Measurements from ENCODE around the gene FFAR1. TPM values are rescaled to one million over a fixed set of nuclear protein-coding genes. Genes with fewer than 3 reads are reported as not detected.

Gene FFAR1, protein sequence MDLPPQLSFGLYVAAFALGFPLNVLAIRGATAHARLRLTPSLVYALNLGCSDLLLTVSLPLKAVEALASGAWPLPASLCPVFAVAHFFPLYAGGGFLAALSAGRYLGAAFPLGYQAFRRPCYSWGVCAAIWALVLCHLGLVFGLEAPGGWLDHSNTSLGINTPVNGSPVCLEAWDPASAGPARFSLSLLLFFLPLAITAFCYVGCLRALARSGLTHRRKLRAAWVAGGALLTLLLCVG (N-terminal part only)
- total RNA-seq (not detected in 2 replicates), polyA plus RNA-seq (not detected in 2 replicates)

DNA sequence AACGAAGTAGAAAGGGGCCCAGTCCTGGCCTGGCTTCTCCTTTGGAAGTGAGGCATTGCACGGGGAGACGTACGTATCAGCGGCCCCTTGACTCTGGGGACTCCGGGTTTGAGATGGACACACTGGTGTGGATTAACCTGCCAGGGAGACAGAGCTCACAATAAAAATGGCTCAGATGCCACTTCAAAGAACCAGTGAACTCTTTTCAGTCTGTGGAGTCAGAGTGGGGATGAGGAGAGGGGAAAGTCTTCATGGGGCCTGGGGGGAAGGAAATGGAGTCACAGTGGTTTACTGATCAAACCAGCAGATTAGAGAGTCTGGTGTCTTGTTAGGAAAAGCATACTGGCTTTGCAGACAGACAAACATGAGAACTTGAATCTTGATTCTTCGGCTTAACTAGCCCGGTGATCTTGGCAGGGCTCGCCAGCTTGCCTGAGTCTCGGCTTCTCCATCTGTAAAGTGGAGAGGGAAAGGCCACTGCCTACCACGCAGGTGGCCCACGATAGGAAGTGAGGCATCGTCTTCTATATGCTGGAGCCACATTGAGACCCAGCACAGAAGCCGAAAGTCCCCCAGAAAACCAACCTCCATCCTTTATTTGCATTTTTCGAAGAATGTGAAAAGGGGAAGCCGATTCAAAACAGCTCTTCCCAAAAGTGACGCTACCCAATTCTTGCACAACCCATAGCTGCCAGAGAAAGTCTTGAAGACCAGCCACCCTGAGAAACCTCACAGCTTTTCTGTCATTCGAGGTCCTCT is at the start of gene FFAR1:
Gene FFAR1 (plus strand): TSS at position 732 of the 759 bp plus-strand sequence. CDS start 3,650 bp downstream, outside the sequence.
- no peak for DNase-seq (ENCODE audit: low spot score)

DNA sequence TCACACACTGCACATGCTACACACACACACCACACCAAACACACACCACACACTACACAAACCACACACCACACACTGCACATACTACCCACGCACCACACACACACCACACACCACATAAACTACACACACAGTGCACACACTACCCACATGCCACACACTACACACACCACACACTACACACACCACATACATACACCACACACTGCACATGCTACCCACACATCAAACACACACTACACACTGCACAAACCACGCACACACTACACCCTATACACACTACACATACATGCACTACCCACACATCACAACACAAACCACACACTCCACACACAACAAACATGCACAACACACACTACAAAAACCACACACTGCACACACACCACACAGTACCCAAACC is 49.8 kb upstream of the FFAR1 start:
- H2AFZ ChIP-seq, result no peak overlapping the region
- no peaks in the 10 kb centered on the region for H3K4me1 ChIP-seq (ENCODE audit: insufficient read depth)
- H3K9me2 ChIP-seq (replicated peaks; ENCODE audit: insufficient read depth), result no peaks in the 10 kb centered on the region
- peaks cover 2% of the 10 kb centered on the region for H3K27me3 ChIP-seq
- no peaks in the 10 kb centered on the region for H4K20me1 ChIP-seq (ENCODE audit: insufficient read depth, poor library complexity, severe bottlenecking)
- 95% methylated on average over 2 of the region's 2 CpGs for WGBS (ENCODE audit: low lambda C conversion rate, missing lambda C conversion rate)
- TF ChIP-seq EZH2 (IDR thresholded peaks at IDR 0.05; ENCODE audit: borderline replicate concordance) (no peak), EZH2phosphoT487 (IDR thresholded peaks at IDR 0.05; ENCODE audit: low read depth, severe bottlenecking, unreplicated experiment) (no peak)
- TF ChIP-seq, protein P1, sequence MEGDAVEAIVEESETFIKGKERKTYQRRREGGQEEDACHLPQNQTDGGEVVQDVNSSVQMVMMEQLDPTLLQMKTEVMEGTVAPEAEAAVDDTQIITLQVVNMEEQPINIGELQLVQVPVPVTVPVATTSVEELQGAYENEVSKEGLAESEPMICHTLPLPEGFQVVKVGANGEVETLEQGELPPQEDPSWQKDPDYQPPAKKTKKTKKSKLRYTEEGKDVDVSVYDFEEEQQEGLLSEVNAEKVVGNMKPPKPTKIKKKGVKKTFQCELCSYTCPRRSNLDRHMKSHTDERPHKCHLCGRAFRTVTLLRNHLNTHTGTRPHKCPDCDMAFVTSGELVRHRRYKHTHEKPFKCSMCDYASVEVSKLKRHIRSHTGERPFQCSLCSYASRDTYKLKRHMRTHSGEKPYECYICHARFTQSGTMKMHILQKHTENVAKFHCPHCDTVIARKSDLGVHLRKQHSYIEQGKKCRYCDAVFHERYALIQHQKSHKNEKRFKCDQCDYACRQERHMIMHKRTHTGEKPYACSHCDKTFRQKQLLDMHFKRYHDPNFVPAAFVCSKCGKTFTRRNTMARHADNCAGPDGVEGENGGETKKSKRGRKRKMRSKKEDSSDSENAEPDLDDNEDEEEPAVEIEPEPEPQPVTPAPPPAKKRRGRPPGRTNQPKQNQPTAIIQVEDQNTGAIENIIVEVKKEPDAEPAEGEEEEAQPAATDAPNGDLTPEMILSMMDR (IDR thresholded peaks at IDR 0.05; ENCODE audit: poor library complexity), result no peak
- no peaks in the 10 kb centered on the region for H3K79me2 ChIP-seq
- H3K9me3 ChIP-seq (ENCODE audit: low read depth), result no peaks in the 10 kb centered on the region
- no peak overlapping the region for H3K27ac ChIP-seq
- no peak for DNase-seq (ENCODE audit: low spot score)
- H3K36me3 ChIP-seq (replicated peaks; ENCODE audit: insufficient read depth, low read depth), result no peaks in the 10 kb centered on the region
- H3K4me3 ChIP-seq, result no peak overlapping the region
- no peak overlapping the region for H3K4me2 ChIP-seq

More for the DNA sequence above, at the start of gene FFAR1:
- Histone ChIP-seq H3K9me3 (ENCODE audit: low read depth) (no peaks in the 10 kb centered on the region), H4K20me1 (ENCODE audit: insufficient read depth, poor library complexity, severe bottlenecking) (no peaks in the 10 kb centered on the region), H3K4me2 (no peak within 1 kb of the TSS), H3K27ac (no peak within 1 kb of the TSS), H3K4me3 (no peak within 1 kb of the TSS), H3K4me1 (ENCODE audit: insufficient read depth) (no peaks in the 10 kb centered on the region), H2AFZ (no peak within 1 kb of the TSS), H3K9me2 (replicated peaks; ENCODE audit: insufficient read depth) (no peaks in the 10 kb centered on the region), H3K79me2 (no peaks in the 10 kb centered on the region), H3K27me3 (no peaks in the 10 kb centered on the region), H3K36me3 (replicated peaks; ENCODE audit: insufficient read depth, low read depth) (no peaks in the 10 kb centered on the region)
- TF ChIP-seq EZH2phosphoT487 (IDR thresholded peaks at IDR 0.05; ENCODE audit: low read depth, severe bottlenecking, unreplicated experiment) (no peak), EZH2 (IDR thresholded peaks at IDR 0.05; ENCODE audit: borderline replicate concordance) (no peak)
- TF ChIP-seq, protein P1 (IDR thresholded peaks at IDR 0.05; ENCODE audit: poor library complexity), result no peak
- WGBS (ENCODE audit: low lambda C conversion rate, missing lambda C conversion rate), result 79% methylated on average over 18 of the region's 18 CpGs

DNA sequence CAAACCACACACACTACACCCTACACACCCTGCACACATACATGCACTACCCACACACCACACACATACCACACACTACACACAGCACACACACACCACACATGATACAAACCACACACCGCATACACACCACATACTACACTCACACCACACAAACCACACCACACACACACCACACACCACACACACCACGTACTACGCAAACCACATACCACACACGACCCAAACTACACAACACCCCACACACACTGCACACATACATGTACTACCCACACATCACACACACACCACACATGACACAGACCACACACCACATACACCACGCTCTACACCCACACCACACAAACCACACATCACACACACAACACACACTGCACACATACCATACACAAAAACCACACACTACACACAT is 49.1 kb upstream of the FFAR1 start:
- no peaks in the 10 kb centered on the region for H3K9me2 ChIP-seq (replicated peaks; ENCODE audit: insufficient read depth)
- WGBS (ENCODE audit: low lambda C conversion rate, missing lambda C conversion rate), result 97% methylated on average over 5 of the region's 5 CpGs

More for the DNA sequence above, 49.1 kb upstream of the FFAR1 start:
- DNase-seq (ENCODE audit: low spot score), result no peak
- Histone ChIP-seq H3K79me2 (no peaks in the 10 kb centered on the region), H3K36me3 (replicated peaks; ENCODE audit: insufficient read depth, low read depth) (no peaks in the 10 kb centered on the region), H4K20me1 (ENCODE audit: insufficient read depth, poor library complexity, severe bottlenecking) (no peaks in the 10 kb centered on the region), H2AFZ (no peak overlapping the region), H3K4me2 (no peak overlapping the region), H3K27me3 (peaks cover 2% of the 10 kb centered on the region), H3K9me3 (ENCODE audit: low read depth) (no peaks in the 10 kb centered on the region), H3K4me1 (ENCODE audit: insufficient read depth) (no peaks in the 10 kb centered on the region), H3K27ac (no peak overlapping the region), H3K4me3 (no peak overlapping the region)
- TF ChIP-seq, protein P1 (IDR thresholded peaks at IDR 0.05; ENCODE audit: poor library complexity), result no peak
- TF ChIP-seq EZH2phosphoT487 (IDR thresholded peaks at IDR 0.05; ENCODE audit: low read depth, severe bottlenecking, unreplicated experiment) (no peak), EZH2 (IDR thresholded peaks at IDR 0.05; ENCODE audit: borderline replicate concordance) (no peak)

Data from hepatocyte (in vitro differentiated cells).